ENCODE measurements around the gene FADS6.

DNA sequence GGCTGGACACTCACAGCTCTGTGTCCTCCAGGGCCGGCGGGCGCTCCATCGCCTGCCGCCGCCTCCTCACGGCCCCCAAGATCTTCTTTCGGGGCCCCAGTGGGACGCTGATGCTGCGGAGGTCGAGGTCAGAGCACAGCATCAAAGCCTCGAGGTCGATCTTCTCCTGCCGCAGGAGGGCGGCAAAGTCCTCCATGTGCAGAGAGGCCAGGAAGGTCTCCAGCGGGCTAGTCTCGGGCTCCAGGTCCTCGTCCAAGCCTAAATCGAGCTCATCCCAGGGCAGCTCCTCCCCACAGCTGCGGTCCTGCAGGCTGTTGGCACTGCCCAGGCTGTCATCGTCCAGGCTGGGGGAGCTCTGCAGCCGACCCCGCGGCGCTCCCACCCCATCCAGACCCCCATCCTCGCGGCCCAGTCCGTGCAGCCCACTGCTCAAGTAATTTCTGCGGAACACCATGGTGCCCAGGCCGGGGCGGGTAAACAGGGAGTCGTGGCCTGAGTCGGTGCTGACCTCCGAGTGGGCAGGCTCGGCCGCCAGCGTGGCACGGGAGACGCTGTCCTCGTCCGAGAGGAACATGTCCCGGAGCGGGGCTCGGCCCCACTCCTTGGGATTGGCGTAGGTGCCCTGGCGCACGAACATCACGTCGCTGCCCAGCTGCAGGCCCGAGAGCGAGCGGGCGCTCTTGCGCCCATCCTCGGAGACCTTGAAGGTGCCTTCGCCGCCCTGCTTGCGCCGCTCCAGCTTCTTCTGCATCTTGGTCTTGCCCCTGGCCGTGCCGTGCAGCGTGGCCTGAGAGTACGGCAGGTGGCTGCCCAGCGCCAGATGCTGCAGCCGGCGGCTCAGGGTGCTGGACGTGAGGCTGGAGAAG, 26.2 kb upstream of the FADS6 start:
- TF ChIP-seq, protein P1, sequence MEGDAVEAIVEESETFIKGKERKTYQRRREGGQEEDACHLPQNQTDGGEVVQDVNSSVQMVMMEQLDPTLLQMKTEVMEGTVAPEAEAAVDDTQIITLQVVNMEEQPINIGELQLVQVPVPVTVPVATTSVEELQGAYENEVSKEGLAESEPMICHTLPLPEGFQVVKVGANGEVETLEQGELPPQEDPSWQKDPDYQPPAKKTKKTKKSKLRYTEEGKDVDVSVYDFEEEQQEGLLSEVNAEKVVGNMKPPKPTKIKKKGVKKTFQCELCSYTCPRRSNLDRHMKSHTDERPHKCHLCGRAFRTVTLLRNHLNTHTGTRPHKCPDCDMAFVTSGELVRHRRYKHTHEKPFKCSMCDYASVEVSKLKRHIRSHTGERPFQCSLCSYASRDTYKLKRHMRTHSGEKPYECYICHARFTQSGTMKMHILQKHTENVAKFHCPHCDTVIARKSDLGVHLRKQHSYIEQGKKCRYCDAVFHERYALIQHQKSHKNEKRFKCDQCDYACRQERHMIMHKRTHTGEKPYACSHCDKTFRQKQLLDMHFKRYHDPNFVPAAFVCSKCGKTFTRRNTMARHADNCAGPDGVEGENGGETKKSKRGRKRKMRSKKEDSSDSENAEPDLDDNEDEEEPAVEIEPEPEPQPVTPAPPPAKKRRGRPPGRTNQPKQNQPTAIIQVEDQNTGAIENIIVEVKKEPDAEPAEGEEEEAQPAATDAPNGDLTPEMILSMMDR (IDR thresholded peaks at IDR 0.05), result no peak
- no peak for TF ChIP-seq POLR2A (IDR thresholded peaks at IDR 0.05)
